DMS153 treated with DMSO at 0.1 percent for 48 hours (cell line): ENCODE measurements around the gene MAOA.
"Not testable (repeated sequence)": the region's sequence is repeated elsewhere in the genome, so short reads cannot be mapped to it uniquely, and the experiment has no call there.

ENCODE experiments used
- DNase-seq: peaks from one replicate; lab custom pipeline; 2025; ENCODE audit not compliant: unreplicated experiment; lab: John Stamatoyannopoulos, UW

The MAOA gene

GRCh38 chrX:43716144-43716543 lies 60.0 kb downstream of the MAOA start:
- DNase-seq, result no peak

GRCh38 chrX:43716696-43717095 lies 60.6 kb downstream of the MAOA start:
- DNase-seq, result no peak

- DNase-seq, result no peak
Measured at GRCh38 chrX:43717161-43717560, 61.1 kb downstream of the MAOA start.

- no peak for DNase-seq
Measured at GRCh38 chrX:43718081-43718480, 62.0 kb downstream of the MAOA start.

- DNase-seq, result no peak
Measured at GRCh38 chrX:43718546-43718945, 62.4 kb downstream of the MAOA start.

- no peak for DNase-seq
Measured at GRCh38 chrX:43718956-43719355, 62.9 kb downstream of the MAOA start.

- no peak for DNase-seq
Measured at GRCh38 chrX:43720082-43720481, 64.0 kb downstream of the MAOA start.

- DNase-seq, result no peak
Measured at GRCh38 chrX:43720961-43721360, 64.9 kb downstream of the MAOA start.

GRCh38 chrX:43725227-43725626 lies 69.1 kb downstream of the MAOA start:
- not testable (repeated sequence) for DNase-seq

GRCh38 chrX:43727254-43727653 lies 71.2 kb downstream of the MAOA start:
- not testable (repeated sequence) for DNase-seq

- DNase-seq, result no peak
Measured at GRCh38 chrX:43728002-43728401, 71.9 kb downstream of the MAOA start.

GRCh38 chrX:43728966-43729365 lies 72.9 kb downstream of the MAOA start:
- DNase-seq, result no peak

GRCh38 chrX:43731086-43731485 lies 75.0 kb downstream of the MAOA start:
- DNase-seq, result no peak

GRCh38 chrX:43733699-43734098 lies 77.6 kb downstream of the MAOA start:
- DNase-seq, result no peak

- no peak for DNase-seq
Measured at GRCh38 chrX:43734444-43734843, 78.3 kb downstream of the MAOA start.

- DNase-seq, result no peak
Measured at GRCh38 chrX:43735534-43735933, 79.4 kb downstream of the MAOA start.

- DNase-seq, result no peak
Measured at GRCh38 chrX:43735957-43736356, 79.9 kb downstream of the MAOA start.

- DNase-seq, result no peak
Measured at GRCh38 chrX:43741843-43742573, 85.9 kb downstream of the MAOA start.

- no peak for DNase-seq
Measured at GRCh38 chrX:43743100-43743822, 87.2 kb downstream of the MAOA start.

- DNase-seq, result no peak
Measured at GRCh38 chrX:43744284-43744683, 88.2 kb downstream of the MAOA start.

- no peak for DNase-seq
Measured at GRCh38 chrX:43745938-43746721, 90.0 kb downstream of the MAOA start.

GRCh38 chrX:43747476-43747875 lies 91.4 kb downstream of the MAOA start:
- no peak for DNase-seq
